Ureter (tissue), 1 donor: ENCODE data around the gene SHB. TPM values are rescaled to one million over a fixed set of nuclear protein-coding genes. Genes with fewer than 3 reads are reported as not detected.

Source experiments
- DNase-seq: peaks from one replicate; pipeline ENCODE4 v3.0.0-alpha.2; 2020; ENCODE audit warnings: low spot score
- total RNA-seq: library from RNA; stranded (reverse); gene quantifications from one replicate; pipeline ENCODE4 v1.2.4, GENCODE V29; 2023
- donor health status: DM: yes; HTN: yes; CAD: no.

SHB gene
- total RNA-seq, 1 donor from 2014 or later = 33.0 TPM

GRCh38 chr9:38008168-38009034 lies 60.6 kb downstream of the SHB start:
- DNase-seq = peak; percentile 70

- DNase-seq = no peak
These were observed 62.0 kb downstream of the SHB start for GRCh38 chr9:38007016-38007415.

- no peak for DNase-seq
These were observed 62.9 kb downstream of the SHB start for GRCh38 chr9:38006163-38006562.

GRCh38 chr9:38004809-38005560 lies 64.0 kb downstream of the SHB start:
- no peak for DNase-seq

- DNase-seq = no peak
These were observed 64.8 kb downstream of the SHB start for GRCh38 chr9:38003946-38004808.

- DNase-seq = no peak
These were observed 65.8 kb downstream of the SHB start for GRCh38 chr9:38003230-38003629.

GRCh38 chr9:38001430-38001829 lies 67.6 kb downstream of the SHB start:
- no peak for DNase-seq

- DNase-seq = no peak
These were observed 68.3 kb downstream of the SHB start for GRCh38 chr9:38000735-38001134.

GRCh38 chr9:38000332-38000731 lies 68.7 kb downstream of the SHB start:
- no peak for DNase-seq

GRCh38 chr9:37999588-38000189 lies 69.3 kb downstream of the SHB start:
- no peak for DNase-seq

GRCh38 chr9:37998881-37999587 lies 70.0 kb downstream of the SHB start:
- no peak for DNase-seq

GRCh38 chr9:37997636-37998374 lies 71.2 kb downstream of the SHB start:
- peak; percentile 66 for DNase-seq

GRCh38 chr9:37996819-37997217 lies 72.2 kb downstream of the SHB start:
- DNase-seq = no peak

GRCh38 chr9:37995961-37996818 lies 72.8 kb downstream of the SHB start:
- no peak for DNase-seq

- DNase-seq = no peak
These were observed 73.7 kb downstream of the SHB start for GRCh38 chr9:37995348-37995737.

- no peak for DNase-seq
These were observed 74.2 kb downstream of the SHB start for GRCh38 chr9:37994639-37995347.

GRCh38 chr9:37992924-37993349 lies 76.1 kb downstream of the SHB start:
- DNase-seq = no peak

- DNase-seq = no peak
These were observed 78.5 kb downstream of the SHB start for GRCh38 chr9:37990404-37991015.
